T-helper 1 cell (primary cell): ENCODE results near the gene ITGA1.
"Not testable (repeated sequence)": the region's sequence is repeated elsewhere in the genome, so short reads cannot be mapped to it uniquely, and the experiment has no call there.

Experiments used
- DNase-seq, 5 donors: peaks; one replicate each; pipeline ENCODE4 v3.0.0-alpha.2; 2012 to 2020

Gene ITGA1

DNA sequence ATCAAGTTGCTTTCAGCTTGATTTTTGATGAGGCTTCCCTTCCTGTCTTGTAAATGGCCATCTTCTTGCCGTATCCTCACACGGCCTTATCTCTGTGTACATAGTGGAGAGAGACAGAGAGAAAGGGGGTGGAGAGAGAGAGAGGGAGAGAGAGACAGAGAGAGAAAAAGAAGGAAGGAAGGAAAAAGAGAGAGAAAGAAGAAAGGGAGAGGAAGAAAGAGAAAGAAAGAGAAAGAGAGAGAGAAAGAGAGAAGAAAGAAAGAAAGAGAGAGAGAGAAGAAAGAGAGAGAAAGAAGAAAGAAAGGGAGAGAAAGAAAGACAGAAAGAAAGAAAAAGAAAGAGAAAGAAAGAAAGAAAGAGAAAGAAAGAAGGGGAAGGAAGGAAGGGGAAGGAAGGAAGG is 46.6 kb downstream of the ITGA1 start:
- no peak for DNase-seq

DNA sequence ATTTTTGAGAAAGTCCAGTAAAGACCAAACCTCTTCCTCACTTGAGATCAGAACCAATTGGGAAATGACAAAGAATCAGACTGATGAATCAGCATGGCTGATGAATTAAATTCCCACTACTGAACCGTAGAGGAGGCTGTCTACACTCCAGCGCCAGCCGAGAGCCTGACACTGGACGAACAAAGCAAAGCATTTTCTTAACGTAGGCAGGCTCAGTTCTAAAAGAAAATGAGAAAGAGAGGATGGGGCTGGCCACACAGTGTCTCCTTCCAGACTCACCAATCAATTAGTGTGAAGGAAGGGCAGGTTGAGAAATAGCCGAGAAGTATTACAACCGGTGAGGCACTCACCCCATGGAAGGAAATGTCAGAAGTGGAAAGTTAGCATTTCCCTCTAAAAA is 49.4 kb downstream of the ITGA1 start:
- DNase-seq, result no peak

DNA sequence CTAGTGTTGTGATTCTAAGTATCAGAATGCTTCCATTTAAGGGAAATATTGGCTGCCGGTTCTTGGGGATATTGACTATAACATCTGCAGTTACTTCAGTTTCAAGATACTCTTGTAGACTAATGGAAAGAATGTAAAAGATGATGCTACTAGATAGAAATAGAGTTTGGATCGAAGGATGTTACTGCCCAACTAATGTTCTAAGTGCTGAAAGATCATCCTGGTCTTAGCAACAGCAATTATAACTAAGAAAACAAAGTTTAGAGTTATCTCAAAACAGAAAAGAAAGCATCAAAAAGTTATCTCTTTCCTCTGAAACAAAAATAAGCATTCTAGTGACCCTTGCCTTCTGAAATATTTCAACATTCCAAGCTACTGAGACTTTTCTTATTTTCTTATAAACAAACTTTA is 49.9 kb downstream of the ITGA1 start:
- no peak for DNase-seq

DNA sequence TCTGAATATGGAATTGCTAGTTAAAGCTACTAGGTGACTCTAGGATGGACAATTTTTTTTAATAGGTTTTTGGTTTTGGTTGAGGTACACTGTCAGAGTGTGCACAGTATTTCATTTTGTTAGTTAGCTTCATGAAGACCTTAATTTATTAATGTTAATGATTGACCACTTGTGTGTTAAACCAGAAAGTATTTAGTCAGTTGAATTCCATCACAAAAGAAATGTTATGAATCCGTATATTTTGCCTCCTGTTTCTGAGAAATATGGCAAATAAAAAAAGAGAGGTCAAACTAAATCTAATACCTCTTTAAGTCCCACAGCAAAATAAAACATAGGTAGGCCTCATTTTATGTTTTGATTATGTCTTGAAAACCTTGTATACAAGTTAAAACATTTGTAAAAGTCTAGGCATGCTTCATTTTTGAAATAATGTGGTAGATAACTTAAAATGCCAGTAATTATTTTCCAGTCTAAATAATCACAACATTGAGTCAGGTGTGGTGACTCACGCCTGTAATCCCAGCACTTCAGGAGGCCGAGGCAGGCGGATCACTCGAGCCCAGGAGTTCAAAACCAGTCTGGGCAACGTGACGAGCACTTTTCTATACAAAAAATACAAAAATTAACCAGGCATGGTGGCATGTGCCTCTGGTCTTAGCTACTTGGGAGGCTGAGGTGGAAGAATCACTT is 50.8 kb downstream of the ITGA1 start:
- no peak for DNase-seq

DNA sequence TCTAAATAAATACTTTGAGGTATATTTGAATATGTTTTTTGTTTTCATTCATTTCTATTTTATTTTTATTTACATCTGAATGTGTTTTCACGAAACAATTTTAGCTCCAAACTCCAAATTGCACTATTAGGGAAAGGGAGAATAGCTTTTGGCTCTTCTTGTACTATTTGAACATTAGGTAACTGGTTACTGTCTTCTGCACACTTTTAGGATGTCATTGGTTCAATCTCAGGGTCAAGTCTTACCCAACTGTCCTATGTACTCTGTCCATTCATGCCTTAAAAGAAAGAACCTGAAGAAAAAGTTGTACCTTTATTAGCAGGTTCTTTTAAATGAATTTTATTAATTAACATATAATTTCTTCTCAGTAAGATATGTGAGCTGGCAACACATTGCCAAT is 51.6 kb downstream of the ITGA1 start:
- DNase-seq, result no peak

DNA sequence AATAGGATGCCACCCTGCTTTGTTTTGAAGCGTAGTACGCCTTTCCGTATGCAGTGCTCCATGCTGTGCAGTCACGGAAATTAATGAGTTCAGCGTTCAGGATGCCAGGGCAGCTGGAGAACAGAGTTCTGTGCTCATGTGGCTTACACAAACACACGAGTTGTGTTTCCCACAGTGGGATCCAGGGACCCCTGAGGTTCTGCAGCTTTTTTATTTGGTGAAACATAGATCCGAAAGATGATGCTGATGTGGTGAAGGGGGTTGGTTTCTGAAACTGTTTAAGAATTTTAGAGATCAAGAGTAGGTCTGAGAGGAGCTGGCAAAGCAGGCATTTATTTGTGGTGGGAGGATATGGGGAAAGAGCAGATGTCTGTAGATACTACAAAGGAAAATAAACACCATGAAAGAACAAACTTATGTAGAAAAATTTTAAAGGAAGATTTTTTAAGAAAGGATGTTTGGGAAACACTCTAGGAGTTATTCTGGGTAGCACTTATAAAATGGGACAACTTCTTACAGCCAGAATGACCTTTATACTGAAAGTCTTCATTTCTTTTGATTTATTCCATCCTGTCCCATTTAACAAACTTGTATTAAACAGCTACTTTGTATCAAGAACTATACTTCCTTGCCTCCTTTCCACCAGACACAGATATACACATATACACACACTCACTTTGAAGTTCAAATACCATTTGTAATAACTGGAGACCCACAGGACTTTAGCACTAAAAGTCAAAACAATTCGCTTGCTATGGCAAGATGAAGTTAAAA is 52.7 kb downstream of the ITGA1 start:
- no peak for DNase-seq

DNA sequence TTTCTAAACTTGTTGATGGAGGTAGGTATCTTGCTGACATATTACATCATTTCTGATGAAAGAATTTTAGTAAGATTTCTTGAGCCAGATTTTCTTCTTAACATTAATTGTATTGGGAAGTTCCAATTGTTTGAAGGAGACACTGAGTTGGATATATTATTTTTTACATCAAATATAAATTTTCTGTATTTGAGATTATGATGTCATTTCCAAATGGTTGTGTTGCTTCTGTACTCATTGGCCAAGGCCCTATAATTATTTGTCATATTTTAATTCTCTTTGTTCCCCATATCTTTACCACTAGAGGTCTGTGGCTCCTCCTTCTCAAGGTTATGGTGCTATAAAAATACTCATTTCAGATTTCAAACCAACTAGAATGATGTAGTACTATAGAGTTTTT is 53.4 kb downstream of the ITGA1 start:
- DNase-seq, result no peak

DNA sequence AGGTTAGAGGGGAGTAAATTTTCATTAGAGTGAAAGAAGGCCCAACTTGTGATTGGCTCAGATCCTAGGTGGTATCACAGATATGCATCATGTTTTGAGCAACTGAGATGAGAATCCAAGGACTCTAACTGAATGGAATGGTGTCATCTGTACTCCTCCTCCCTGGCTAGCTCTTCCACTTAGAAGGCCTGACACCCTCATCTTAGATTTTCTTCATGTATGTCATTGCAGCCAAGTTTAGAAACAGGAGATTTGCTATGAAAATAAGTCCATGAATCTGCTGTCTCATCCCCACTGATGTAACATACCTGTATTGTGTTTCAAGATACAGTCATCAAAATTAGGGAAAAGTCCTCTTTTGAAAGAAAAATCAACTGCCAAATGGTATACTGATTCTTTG is 54.4 kb downstream of the ITGA1 start:
- no peak for DNase-seq

DNA sequence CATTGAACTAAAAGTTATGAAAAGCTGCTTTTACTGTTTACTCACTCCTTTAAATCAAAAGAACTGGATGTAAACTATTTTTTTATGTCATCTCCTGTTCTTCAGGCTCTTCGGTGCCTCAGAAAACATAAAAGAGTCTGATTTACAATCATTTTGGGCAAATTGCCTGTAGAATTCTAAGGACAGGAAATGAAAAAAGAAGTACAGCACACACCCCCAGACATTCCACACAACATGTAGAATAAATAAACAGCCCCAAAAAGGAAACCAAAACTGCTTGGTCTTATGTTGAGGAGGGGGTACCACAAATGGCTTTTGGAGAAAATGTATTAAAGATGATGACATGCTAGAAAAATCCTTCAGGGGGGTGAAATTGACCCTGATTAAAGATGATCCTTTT is 57.2 kb downstream of the ITGA1 start:
- no peak for DNase-seq

DNA sequence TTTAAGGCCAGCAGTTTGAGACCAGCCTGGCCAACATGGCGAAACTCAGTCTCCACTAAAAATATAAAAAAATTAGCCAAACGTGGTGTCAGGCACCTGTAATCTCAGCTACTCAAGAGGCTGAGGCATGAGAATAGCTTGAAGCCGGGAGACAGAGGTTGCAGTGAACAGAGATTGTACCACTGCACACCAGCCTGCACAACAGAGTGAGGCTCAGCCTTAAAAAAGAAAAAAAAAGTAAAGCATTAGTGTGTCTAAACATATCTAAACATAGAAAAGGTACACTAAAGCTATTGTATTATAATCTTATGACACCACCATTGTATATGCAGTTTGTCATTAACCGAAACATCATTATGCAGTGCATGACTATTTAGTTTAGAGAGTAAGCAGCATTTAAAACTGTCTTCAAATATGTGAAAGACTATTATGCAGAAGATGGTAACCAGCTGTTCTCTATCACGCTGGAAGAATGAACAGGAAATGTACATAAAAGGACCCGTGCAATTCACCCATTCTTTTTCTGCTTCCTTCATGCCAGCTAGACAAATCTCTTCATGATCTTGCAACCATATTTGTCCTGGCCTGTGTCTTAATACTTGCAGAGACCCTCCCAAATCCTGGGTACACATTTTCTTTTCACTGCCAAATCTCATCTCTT is 58.6 kb downstream of the ITGA1 start:
- DNase-seq, result no peak

DNA sequence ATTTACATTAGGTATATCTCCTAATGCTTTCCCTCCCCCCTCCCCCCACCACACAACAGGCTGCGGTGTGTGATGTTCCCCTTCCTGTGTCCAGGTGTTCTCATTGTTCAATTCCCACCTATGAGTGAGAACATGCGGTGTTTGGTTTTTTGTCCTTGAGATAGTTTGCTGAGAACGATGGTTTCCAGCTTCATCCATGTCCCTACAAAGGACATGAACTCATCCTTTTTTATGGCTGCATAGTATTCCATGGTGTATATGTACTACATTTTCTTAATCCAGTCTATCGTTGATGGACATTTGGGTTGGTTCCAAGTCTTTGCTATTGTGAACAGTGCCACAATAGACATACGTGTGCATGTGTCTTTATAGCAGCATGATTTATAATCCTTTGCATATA is 61.0 kb downstream of the ITGA1 start:
- DNase-seq, result not testable (repeated sequence)

DNA sequence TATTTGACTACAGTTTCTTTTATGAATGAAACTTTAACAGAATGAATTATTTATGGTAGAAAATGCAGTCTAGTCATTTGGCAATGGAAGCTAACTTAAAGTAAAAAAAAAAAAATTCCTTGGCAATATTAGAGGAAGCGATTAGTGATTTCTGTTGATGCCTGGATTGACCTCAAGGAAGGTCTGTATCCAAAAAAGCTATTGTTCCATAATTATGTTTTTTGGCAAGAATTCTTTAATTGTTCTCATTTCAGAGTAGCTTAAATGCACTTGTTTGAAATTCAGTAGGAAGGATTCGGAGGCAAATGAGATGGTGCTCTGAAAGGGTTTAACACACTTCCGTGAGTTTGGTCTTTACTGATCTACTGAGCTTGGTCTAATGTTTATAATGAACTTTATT is 61.8 kb downstream of the ITGA1 start:
- DNase-seq, result no peak

DNA sequence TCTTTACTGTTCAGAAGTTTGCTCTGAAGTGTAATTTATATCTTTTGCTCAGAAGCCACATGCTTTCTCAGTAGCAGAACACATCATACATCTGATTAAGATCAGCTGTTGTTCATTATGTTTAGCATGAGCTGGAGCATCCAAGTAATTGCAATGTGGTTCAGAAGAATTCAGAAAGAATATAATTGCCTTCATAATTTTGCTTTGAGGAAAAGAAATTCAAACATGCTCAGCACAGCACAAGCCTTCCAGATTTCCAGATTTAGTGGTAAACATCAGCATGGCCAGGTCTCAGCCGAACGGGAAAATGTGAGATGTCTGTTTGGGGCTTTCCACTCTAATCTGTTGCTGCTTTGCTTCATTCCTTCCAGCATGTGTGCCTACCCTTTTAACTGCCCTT is 65.9 kb downstream of the ITGA1 start:
- no peak for DNase-seq

DNA sequence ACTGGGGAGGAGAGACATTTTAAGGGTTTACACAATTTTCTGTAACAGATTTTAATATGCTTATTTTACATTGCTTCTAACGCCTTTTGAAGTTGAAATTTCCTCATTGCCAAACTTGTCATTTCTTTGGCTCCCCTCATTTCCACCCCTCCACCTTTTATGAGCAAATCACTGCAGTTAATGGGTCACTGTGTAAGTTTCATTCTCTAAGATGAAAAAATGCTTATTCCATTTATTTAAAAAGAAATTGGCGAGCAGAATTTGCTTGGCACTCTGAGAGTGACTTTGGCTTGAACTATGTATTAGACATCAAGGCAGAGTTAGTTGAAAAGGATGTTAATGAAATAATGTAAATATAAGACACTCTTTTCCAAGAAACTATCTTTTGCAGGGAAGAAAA is 66.6 kb downstream of the ITGA1 start:
- DNase-seq, result no peak

DNA sequence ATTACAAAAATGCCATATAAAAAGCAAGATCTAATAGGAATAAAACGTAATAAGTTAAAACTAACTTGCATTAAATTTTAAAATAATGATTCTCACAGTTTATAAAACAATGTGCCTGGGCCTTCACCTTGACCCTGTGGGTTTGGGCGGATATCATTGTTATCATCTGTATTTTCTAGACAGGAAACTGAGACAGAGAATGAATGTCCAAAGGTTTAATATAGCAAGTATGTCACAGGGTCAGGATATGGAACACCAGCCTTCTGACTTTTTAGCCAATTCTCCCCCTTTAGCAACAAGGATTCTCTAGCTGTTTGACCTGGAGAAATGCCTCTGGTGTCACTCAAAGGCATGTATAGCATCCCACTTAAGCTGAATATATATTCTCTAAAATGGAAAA is 67.2 kb downstream of the ITGA1 start:
- no peak for DNase-seq

DNA sequence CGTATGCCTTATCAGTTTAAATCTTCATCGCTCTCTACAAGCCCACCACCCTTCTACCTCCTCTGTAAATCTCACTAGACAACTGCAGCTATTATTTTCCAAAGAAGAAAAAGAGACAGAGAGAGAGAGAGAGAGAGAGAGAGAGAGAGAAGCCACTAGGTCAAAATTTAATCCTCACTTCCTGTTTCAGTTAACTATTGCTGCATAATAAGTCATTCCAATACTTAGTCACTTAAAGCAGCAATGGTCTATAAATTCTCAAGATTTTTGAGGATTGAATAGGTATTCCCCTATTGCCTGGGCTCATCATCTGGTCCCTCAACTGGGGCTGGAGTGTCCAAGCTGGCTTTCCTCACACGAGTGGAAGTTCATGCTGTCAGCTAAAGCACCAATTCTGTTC is 68.8 kb downstream of the ITGA1 start:
- DNase-seq, result peak in 1 of 5 donors; percentile 18

DNA sequence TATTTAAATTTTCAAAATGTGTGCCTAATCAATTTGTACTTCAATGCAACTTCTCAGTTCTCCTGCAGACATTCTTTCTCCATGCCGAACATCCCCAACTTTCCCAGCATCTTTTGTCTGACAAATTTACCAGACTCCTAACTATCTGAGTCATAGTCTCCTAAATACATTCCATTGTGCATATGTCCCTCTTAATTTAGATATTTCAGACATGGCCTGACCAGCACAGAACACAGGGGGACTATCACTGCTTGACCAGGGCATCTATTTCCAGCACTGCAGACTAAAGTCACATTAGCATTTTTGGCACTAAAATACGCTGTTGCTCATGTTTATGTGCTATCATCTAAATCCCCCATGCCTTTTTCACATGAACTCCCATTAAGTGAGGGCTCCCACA is 71.9 kb downstream of the ITGA1 start:
- no peak for DNase-seq

DNA sequence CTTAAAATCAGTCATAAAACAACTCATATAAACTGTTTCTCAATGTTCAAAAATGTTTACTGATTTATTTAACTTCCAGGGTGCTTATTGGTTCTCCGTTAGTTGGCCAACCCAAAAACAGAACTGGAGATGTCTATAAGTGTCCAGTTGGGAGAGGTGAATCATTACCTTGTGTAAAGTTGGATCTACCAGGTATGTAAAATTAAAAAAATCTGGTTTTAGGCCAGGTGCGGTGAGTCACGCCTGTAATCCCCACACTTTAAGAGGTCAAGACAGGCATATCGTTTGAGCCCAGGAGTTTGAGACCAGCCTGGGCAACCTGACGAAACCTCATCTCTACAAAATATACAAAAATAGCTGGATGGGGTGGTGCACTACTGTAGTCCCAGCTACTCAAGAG is 73.7 kb downstream of the ITGA1 start:
- no peak for DNase-seq

DNA sequence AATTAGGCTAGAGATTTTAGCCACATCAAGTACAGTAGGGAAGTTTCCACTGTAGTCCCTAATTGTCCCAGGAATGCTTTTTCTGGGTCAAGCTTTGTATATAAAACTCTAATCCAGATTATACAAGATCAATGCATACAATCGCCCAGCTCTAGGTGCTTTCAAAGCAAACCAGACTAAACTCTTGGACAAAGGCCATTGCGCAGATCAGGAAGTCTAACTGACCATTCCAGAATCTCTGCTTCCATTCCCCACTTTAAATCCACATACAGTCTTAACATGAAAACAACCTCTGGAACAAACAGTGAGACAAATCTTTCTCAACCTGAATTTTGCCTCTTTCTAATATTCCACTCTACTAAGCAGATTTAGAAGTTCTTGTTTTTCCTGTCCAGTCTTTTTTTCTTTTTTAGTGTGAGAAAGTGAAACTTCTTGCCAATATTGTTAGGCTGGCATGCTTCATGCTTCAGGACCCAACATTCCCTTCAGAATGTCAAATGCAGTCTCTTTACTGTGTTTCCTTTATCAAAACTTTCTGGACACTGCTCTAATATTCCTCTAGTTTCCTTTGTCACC is 76.1 kb downstream of the ITGA1 start:
- no peak for DNase-seq

DNA sequence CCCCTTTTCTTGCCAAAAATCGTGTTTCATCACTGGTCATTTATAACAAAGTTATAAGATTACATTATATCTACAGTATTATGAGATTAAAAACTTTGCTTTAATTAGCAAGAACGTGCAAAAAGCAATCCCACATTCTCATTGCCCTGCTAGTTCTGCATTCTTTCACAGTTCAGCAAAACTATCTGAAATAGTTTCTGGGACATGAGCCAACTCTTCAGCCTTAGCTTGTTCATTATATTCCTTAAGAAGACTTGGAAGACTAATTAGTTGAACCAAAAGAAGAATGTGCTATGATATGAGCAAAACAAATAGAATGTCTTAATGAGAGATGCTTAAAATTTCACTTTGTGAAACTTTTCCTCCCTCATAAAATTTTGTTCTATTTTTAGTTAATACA is 76.7 kb downstream of the ITGA1 start:
- no peak for DNase-seq

DNA sequence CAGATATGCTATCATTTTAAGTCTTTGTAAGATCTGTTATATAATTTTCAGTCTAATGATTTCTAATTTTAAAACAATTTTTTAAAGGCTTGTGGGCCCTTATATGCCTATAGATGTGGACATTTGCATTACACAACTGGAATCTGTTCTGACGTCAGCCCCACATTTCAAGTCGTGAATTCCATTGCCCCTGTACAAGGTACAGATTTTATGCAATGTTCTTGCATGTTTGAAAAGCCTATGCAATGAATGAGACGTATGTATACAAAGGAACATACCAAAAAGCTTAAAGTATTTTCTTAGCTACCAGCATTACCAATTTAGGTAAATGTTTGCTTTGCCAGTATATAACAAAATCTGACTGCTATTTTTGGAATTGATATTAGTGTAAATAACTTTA is 77.2 kb downstream of the ITGA1 start:
- DNase-seq, result no peak

DNA sequence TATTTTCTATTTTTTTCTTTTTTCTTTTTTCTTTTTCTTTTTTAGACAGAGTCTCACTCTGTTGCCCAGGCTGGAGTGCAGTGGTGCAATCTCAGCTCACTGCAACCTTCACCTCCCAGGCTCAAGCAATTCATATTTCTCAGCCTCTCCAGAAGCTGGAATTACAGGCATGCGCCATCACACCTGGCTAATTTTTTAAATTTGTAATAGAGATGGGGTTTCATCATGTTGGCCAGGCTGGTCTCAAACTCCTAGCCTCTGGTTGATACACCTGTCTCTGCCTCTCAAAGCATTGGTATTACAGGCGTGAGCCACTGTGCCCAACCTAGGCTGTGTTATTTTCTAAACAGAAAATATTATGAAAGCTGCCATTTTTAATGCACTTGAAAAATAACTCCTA is 78.3 kb downstream of the ITGA1 start:
- DNase-seq, result not testable (repeated sequence)

DNA sequence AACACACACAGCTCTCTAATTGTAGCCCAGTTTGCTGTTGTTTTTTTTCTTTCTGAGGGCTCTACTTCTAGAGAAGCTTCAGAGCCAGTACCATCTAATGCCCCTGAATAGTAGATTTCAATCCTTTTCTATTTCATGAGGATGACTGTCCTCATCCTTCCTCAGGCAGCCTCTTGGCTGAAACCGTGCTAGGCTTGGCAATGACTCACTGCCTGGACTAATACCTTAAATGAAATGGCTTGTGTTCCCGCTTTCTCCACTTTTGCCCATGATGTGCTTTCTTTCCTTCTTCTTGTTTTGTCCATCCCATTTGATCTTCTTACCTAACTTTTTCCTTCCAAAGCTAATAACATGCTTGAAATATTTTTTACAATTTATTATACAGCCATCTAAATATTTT is 80.1 kb downstream of the ITGA1 start:
- no peak for DNase-seq

DNA sequence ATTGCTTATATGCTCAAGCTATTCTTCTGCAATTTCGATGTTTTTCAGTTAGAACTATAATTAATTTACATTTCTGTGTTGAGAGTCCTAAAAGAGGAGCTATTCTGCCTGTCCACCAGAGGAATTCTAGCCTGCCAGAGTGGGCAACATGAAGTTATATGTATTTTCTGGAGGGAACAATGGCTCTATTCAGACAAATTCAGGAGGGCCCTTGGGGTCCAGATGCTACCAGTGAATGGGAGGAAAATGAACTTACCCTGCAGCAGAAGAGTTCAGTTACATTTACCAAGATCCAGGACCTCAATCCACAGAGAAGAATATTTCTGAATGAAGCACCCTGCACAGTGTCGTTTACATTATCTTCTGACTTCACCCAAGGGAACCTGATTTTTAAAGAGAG is 80.7 kb downstream of the ITGA1 start:
- no peak for DNase-seq
